NCI-H1092 (cell line): ENCODE data around the gene KRT35.

Source experiments
- DNase-seq: peaks from one replicate; lab custom pipeline; 2025; lab: John Stamatoyannopoulos, UW

Gene KRT35

DNA sequence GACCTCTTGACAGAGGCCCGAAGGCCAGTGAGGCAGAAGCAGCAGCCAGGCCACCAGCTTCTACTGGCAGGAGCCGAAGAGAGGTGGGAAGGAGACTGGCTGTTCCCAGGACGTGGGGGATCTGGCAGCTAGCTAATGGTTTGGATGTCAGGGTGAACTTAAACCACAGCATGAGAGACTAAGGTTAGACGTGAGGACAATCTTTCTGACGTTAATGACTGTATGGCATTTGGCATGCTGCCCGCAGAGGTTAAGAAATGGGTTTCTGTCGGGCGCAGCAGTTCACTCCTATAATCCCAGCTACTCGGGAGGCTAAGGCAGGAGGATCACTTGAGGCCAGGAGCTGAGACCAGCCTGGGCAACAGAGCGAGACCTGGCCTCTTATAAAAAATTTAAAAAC is 30.8 kb upstream of the KRT35 start:
- DNase-seq, result no peak

- no peak for DNase-seq
Observed at GRCh38 chr17:41511116-41511515, 30.2 kb upstream of the KRT35 start.

- no peak for DNase-seq
Observed at GRCh38 chr17:41510251-41511065, 29.5 kb upstream of the KRT35 start.

GRCh38 chr17:41507315-41507880 is 26.4 kb upstream of the KRT35 start:
- DNase-seq, result no peak

DNA sequence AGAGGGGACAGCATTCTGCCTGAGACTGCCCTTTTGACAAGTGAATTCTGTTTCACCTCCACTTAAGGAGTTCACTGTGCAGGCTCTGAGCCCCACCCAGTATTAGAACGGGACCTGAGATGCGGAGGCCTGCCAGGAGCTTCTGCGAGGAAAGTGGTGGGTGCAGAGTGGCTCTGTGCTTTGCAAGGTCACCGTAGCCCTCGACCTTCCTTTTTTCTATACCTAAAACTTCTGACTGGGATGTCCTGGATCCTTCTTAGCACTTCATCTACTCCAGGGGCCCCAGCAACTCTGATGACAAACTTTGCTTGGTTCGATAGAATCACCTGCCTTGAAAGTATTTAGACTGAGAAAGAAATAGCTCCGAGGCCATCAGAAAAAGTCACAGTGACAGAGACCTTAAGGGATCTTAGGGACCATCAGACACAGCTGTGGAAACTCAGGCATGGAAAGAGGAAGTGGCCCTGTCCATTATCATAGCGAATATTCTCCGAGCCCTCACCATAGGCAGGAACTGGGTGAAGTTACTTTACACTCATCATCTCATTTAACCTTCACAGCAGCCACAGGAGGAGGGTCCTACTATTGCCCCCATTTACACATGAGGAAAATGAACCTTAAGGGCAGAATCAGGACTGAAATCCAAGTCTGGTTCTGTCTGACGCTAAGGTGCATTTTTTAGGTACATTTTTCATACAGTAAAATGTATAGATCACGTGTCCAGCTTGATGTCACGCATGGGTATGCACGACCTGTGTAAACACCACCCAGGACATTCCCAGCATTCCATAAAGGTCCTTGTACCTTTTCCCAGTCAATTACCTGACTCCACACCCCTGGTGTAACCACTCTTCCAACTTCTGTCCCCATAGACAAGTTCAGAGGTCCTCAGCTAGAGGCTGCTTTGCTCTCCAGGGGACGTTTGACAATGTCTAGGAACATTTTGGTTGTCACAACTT is 25.1 kb upstream of the KRT35 start:
- DNase-seq, result no peak

DNA sequence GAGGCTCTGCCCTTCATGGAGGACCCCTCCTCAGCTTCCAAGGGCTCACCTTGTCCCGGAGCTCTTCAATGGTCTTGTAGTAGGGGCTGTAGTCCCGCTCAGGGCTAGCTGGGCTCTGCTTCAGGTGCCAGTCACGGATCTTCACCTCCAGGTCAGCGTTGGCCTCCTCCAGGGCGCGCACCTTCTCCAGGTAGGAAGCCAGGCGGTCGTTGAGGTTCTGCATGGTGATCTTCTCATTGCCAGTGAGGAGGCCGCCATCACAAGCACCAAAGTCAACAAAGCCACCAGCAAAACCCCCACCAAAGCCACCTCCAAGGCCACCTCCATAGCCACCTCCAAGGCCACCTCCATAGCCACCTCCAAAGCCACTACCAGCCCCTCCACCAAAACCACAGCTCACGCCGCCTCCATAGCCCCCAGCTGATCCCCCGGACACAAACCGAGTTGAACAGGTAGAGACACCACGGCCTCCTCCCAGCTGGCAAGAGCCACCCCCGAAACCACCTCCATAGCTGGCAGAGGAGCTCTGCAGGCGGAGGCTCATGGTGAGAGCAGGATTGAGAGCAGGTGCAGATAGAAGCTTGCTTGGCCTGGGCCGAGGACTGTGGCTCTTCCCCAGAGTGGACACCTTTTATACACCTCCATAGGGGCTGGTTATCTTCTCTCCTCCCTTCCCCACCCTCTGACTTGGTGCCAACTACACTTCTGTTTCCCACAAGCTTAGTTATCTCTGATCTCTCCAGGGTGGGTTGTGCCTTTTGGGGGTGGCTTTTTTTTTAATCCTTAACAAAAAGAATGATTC is 24.3 kb upstream of the KRT35 start, which contains the start of gene KRT13:
Gene KRT13, minus strand, starts transcription at position 606 of the 802 bp plus-strand sequence. Its CDS starts 62 bp downstream, at position 544.
- DNase-seq, result no peak

- DNase-seq, result no peak
Observed at GRCh38 chr17:41504246-41504977, 23.5 kb upstream of the KRT35 start.

DNA sequence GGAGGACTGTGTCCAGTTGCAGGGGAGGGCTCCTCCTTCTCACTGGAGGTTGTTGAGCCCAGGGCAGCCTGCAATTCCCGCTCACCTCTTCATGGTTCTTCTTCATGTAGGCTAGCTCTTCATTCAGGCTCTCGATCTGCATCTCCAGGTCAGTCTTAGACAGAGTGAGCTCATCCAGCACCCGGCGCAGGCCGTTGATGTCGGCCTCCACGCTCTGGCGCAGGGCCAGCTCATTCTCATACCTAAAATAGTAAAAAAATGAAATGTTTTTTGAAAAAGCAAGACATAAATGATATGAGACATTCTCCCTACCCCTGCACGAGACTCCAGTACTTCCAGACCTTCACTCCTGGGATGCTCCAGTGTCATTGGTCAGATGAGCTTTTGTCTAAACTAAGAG is 22.3 kb upstream of the KRT35 start:
- no peak for DNase-seq

GRCh38 chr17:41500131-41500911 is 19.4 kb upstream of the KRT35 start:
- no peak for DNase-seq

DNA sequence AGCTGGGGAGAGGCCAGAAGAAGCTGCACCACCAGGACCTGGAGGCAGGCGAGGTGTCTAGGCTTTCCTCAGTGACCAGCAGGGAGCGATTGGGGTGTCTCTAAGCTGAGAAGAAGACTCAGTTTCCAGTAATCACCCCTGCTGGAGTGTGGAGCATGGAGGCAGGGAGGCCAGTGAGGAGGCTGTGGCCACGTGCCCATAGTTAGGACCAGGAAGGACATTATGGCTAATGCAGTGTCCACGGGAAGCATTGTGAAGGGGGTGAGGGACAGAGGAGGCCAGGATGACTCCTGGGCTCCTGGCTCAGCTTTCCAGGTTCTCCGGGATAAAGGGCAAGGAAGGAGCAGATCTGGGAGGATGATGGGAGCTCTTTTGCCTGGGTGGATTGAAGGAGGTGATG is 18.8 kb upstream of the KRT35 start:
- DNase-seq, result no peak

DNA sequence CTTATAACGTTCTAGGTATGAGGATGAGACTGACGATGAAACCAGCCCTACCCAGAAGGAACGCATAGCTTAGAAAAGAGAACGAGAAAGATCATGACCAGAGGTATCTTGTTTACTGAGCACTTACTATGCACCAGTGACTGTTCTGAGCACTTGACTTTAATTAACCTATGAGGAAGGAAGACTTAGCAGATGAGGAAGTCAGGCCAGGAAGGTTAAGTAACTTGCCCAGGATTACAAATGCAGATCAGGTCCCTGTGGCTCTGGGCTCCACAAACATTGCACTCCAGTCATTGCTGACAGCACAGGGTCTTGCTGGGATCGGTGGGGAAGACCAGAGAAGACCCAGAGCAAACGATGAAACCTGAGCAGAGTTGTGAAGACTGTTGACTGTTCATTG is 17.3 kb upstream of the KRT35 start:
- DNase-seq, result no peak

GRCh38 chr17:41496803-41497484 is 16.0 kb upstream of the KRT35 start:
- peak; percentile 49 for DNase-seq

GRCh38 chr17:41494524-41494923 is 13.6 kb upstream of the KRT35 start:
- no peak for DNase-seq

DNA sequence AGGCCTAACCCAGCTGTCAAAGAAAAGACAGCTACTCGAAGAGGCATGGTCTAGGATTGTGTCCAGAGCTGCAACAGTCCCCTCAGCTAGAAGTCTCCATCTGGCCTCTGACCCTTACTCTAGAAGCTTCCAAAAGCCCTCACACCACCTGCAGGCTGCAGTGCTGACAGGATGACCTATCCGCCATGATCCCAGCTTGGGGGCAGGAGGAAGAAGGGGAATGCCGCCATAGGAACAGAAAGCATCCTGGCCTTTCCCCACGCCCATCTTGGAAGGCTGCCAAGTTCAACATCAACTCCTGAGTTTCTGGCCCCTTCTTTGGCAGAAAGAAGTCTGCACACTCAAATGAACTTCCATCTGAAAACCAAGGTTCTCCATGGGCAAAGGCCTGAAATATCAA is 11.8 kb upstream of the KRT35 start:
- no peak for DNase-seq

GRCh38 chr17:41492351-41492750 is 11.4 kb upstream of the KRT35 start:
- DNase-seq, result no peak

DNA sequence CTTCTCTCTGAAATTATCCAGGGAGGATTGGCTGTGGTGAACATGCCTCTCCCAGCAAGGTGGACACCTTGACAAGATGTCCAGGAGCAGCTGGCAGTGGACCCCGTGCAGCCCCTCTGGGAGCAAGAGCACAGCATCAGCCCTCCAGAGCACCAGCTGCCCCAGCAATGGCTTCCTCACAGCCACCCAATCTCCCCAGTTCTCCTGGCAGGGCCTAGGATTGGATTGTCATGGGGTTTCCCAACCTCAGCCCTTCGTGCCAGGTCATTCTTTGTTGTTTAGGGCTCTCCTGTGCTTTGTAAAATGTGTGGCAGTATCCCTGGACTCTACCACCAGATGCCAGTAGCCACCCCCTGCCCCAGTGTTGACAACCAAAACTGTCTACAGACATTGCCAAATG is 10.5 kb upstream of the KRT35 start:
- no peak for DNase-seq

DNA sequence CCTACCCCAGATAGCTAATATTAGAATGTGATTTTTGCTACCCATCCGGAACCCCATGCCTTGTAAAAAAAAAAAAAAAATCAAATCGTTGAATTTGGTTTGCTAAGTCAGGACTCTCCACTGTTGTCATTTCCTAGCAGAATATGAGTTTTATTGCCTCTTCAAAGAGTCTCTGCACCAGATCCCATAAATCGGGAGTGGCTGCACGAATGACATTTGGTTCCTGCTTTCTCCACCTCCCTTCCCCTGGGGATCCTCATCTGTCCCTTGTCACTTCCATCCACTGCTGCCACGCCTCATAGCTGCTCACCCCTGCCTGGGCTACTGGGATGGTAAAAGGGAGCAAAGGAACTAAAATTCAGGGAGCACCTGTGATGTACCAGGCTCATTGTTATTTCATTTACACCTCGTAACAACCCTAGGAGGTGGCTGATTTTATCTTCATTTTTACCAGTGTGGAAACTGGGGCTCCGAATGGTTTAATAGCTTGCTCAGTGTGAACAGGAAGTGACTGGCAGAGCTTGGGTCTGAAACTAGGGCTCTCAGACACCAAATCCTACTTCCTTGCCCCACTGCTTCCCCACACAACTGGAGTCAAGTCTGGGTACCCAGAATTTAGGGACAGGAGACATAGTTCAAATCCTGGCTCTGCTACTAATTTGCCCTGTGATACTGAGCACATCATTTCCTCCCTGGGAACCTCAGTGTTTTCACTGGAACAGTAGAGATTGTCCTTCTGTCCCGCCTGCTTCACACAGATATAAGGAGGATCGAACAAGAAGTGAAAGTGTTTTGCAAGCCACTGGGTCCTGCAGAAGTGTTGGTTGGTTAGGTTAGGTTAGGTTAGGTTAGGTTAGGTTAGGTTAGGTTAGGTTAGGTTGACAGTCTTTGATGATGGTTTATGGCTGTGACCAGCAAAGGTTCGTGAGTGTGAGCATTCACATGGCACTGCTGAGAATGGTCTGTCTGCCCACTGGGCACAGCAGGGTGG is 9.3 kb upstream of the KRT35 start:
- DNase-seq, result no peak

GRCh38 chr17:41489531-41489930 is 8.6 kb upstream of the KRT35 start, which contains the start of gene KRT36:
KRT36 (minus strand) TSS chr17:41489910; CDS start chr17:41489864, 46 bp downstream.
- DNase-seq, result no peak
